Measurements from ENCODE around the gene SIX3.

DNA sequence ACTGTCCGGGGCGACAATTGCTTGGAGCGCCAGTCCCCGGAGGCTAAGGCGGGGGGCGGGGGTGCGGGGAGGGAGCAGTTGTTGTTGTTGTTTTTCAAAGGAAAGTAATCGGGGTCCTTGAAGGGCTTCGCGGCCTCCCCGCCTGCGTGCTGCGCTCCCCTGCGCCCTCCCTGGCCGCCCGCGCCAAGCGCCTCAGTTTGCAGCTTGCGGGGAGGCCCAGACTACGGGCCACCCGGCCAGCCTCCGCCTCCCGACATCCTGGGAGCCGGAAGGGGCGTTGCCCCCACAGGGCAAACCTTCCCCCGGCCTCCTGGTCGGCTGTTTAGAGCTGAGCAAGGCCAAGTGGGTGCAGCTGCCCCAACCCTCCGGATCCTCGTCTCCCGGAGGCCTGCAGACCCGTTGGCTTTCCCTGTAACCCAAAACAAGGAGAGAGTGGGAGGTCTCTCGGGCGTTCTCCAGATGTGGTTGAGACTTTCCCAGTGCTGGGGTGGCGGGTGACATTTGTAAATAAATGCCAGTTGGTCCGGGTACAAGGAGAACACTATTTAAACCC is 3.7 kb upstream of the SIX3 start:
- TF ChIP-seq EZH2 (IDR thresholded peaks at IDR 0.05; ENCODE audit: insufficient read depth, poor library complexity, severe bottlenecking), result no peak
- TF ChIP-seq EZH2phosphoT487 (IDR thresholded peaks at IDR 0.05; ENCODE audit: insufficient read depth, low read depth), result no peak

Measured in GM23248 (cell line).